ENCODE results near the gene FXYD6. TPM values are rescaled to one million over a fixed set of nuclear protein-coding genes. Genes with fewer than 3 reads are reported as not detected.

FXYD6 gene
- total and polyA plus RNA-seq, 2 of the 8 experiments (the other 6 are each of a cell fraction or from before 2014, with no cell fraction given): 44.6 to 117 TPM

DNA sequence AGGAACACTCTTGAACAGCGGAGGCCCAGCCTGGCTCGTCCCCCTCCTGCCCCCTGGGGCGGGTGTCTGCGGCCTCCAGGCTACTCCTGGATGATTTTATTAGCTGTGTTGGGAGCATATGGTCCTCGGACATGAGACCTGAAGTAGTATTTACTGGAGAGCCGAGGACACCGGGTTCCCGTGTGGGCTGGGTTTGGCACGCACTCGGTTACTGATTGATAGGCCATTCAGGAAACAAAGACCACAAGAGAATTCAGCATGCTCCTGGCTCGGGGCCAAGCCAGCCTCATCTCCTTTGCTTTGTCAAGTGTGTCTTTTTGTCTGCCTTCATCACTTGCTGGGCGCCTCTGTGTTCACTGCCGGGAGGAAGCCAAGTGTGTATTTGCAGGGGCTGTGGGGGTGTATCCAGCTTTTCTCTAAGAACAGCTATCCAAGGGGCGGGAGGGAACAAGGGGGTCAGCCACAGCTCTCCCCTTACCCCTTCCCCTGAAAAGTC, 61.6 kb downstream of the FXYD6 start (continued):
- TF ChIP-seq YY1 (IDR thresholded peaks at IDR 0.05; ENCODE audit: low read depth, low read length) (no peak), SP1 (IDR thresholded peaks at IDR 0.05; ENCODE audit: low read depth, low read length) (no peak), TEAD4 (IDR thresholded peaks at IDR 0.05; ENCODE audit: low read depth, low read length) (no peak), EGR1 (IDR thresholded peaks at IDR 0.05; ENCODE audit: borderline replicate concordance, low read depth, low read length) (no peak), TBP (IDR thresholded peaks at IDR 0.05; ENCODE audit: low read depth, low read length) (no peak), CHD1 (IDR thresholded peaks at IDR 0.05; ENCODE audit: low read depth, low read length) (no peak)
- TF ChIP-seq, protein P1, sequence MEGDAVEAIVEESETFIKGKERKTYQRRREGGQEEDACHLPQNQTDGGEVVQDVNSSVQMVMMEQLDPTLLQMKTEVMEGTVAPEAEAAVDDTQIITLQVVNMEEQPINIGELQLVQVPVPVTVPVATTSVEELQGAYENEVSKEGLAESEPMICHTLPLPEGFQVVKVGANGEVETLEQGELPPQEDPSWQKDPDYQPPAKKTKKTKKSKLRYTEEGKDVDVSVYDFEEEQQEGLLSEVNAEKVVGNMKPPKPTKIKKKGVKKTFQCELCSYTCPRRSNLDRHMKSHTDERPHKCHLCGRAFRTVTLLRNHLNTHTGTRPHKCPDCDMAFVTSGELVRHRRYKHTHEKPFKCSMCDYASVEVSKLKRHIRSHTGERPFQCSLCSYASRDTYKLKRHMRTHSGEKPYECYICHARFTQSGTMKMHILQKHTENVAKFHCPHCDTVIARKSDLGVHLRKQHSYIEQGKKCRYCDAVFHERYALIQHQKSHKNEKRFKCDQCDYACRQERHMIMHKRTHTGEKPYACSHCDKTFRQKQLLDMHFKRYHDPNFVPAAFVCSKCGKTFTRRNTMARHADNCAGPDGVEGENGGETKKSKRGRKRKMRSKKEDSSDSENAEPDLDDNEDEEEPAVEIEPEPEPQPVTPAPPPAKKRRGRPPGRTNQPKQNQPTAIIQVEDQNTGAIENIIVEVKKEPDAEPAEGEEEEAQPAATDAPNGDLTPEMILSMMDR (IDR thresholded peaks at IDR 0.05; ENCODE audit: control extremely low read depth in 1 of 3, insufficient read depth in 1 of 3, low read depth in 1 of 3, low read length in 3 of 3): no peak
